ENCODE measurements around the gene CCL26. TPM values are rescaled to one million over a fixed set of nuclear protein-coding genes. Genes with fewer than 3 reads are reported as not detected.
"Not testable (repeated sequence)": the region's sequence is repeated elsewhere in the genome, so short reads cannot be mapped to it uniquely, and the experiment has no call there.

Gene CCL26
- total RNA-seq, 1 donor from 2014 or later, result 1.2 TPM

- no peaks in the 10 kb centered on the region for H3K36me3 ChIP-seq
- H3K4me1 ChIP-seq, result peaks cover 34% of the 10 kb centered on the region
Observed at GRCh38 chr7:75732016-75732521, 39.9 kb downstream of the CCL26 start.

DNA sequence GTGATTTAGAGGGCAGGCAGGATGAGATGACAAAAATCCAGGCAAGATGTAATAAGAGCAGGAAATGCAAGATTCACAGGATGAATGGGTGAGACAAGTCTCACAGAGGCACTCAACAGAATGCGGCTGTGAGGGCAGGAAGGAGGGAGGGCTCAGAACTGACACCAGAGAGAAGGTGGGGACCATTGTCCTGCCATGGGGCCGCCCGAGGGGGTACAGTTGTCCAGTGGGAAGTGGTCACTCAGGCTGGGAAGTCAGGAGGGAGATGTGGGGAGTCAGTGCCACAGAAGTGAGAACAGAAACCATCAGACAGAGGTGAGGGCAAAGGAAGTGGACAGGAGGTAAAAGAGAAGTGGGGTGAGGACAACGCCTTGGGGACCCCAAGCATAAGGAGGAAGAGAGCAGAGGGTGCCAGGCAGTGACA lies 42.1 kb downstream of the CCL26 start:
- H3K4me1 ChIP-seq, result peaks cover 33% of the 10 kb centered on the region
- TF ChIP-seq CTCF (IDR thresholded peaks at IDR 0.05), result no peak
- no peaks in the 10 kb centered on the region for H3K9me3 ChIP-seq
- H3K36me3 ChIP-seq, result no peaks in the 10 kb centered on the region
- no peak overlapping the region for H3K27ac ChIP-seq
- DNase-seq, result no peak
- H3K27me3 ChIP-seq, result no peaks in the 10 kb centered on the region
- H3K4me3 ChIP-seq, result no peak overlapping the region
- ATAC-seq, result no peak
- intact Hi-C loops (cut with DNase I), result no loop called here

More at GRCh38 chr7:75732016-75732521, 39.9 kb downstream of the CCL26 start:
- Histone ChIP-seq H3K4me3 (no peak overlapping the region), H3K27ac (peak overlapping the region; percentile 61), H3K9me3 (no peaks in the 10 kb centered on the region), H3K27me3 (no peaks in the 10 kb centered on the region)
- intact Hi-C loops (cut with DNase I), result no loop called here
- ATAC-seq (no peak), DNase-seq (no peak)
- no peak for TF ChIP-seq CTCF (IDR thresholded peaks at IDR 0.05)

- Histone ChIP-seq H3K4me3 (peak overlapping the region; percentile 16), H3K4me1 (peaks cover 30% of the 10 kb centered on the region), H3K27me3 (no peaks in the 10 kb centered on the region), H3K36me3 (no peaks in the 10 kb centered on the region), H3K9me3 (no peaks in the 10 kb centered on the region), H3K27ac (peak overlapping the region; percentile 78)
- no peak for TF ChIP-seq CTCF (IDR thresholded peaks at IDR 0.05)
- DNase-seq (peak; percentile 93), ATAC-seq (peak; percentile 95)
- intact Hi-C loops (cut with DNase I), result no loop called here
Observed at GRCh38 chr7:75727881-75728593, 44.0 kb downstream of the CCL26 start.

- H3K27ac ChIP-seq, result peak overlapping the region; percentile 78
- H3K36me3 ChIP-seq; ATAC-seq; H3K27me3 ChIP-seq; H3K4me3 ChIP-seq; H3K9me3 ChIP-seq; intact Hi-C loops (cut with DNase I); DNase-seq: not testable (repeated sequence)
- H3K4me1 ChIP-seq, result peaks cover 30% of the 10 kb centered on the region
Observed at GRCh38 chr7:75727351-75727750, 44.7 kb downstream of the CCL26 start.

DNA sequence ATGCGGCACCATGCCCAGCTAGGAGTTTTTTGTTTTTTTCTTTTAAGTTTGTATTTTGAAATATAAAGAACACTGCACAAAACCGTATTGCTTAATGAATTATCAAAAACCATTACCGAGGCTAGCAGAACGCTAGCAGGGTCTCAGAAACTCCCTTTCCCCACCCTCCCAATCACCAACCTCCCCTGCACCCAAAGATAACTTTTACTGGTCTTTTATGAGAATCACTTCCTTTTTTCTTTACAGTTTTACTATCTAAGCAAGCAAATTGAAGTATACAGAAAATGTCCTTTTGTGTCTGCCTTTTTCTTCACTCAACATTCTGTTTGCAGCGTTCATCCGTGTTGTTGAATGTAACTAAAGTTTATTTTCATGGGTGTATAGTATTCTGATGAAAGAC lies 46.7 kb downstream of the CCL26 start:
- ATAC-seq (no peak), DNase-seq (no peak)
- no peaks in the 10 kb centered on the region for H3K9me3 ChIP-seq
- H3K27me3 ChIP-seq, result no peaks in the 10 kb centered on the region
- H3K36me3 ChIP-seq, result no peaks in the 10 kb centered on the region
- intact Hi-C loops (cut with DNase I), result no loop called here
- no peak for TF ChIP-seq CTCF (IDR thresholded peaks at IDR 0.05)
- no peak overlapping the region for H3K4me3 ChIP-seq
- H3K27ac ChIP-seq, result no peak overlapping the region
- H3K4me1 ChIP-seq, result peaks cover 36% of the 10 kb centered on the region

GRCh38 chr7:75723444-75723843 lies 48.6 kb downstream of the CCL26 start:
- DNase-seq (no peak), ATAC-seq (no peak)
- no peak overlapping the region for H3K4me3 ChIP-seq
- H3K9me3 ChIP-seq, result no peaks in the 10 kb centered on the region
- H3K36me3 ChIP-seq, result no peaks in the 10 kb centered on the region
- peaks cover 36% of the 10 kb centered on the region for H3K4me1 ChIP-seq
- intact Hi-C loops (cut with DNase I), result no loop called here
- no peak overlapping the region for H3K27ac ChIP-seq
- no peaks in the 10 kb centered on the region for H3K27me3 ChIP-seq
- TF ChIP-seq CTCF (IDR thresholded peaks at IDR 0.05), result no peak

All from upper lobe of right lung (tissue), 1 donor.